NCI-H2029 (cell line): Measurements from ENCODE around the gene FAM3A.

Source experiments
- DNase-seq: peaks from one replicate; lab custom pipeline; 2025; lab: John Stamatoyannopoulos, UW

Gene FAM3A

GRCh38 chrX:154534526-154535322 is 18.7 kb upstream of the FAM3A start:
- DNase-seq: peak; percentile 69

DNA sequence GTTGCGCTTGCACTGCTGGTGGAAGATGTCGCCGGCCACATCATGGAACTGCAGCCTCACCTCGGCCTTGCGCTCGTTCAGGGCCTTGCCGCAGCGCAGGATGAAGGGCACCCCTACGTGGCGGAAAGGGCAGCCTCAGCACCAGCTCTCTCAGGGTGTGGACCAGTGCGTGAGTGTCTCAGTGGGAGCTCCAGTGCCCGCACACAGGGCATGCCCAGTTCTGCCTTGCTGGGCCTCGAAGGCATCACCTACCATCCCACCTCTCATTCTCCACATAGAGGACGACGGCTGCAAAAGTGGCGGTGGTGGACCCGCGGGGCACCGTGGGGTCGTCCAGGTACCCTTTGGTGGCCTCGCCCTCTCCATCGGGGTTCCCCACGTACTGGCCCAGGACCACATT is 16.7 kb upstream of the FAM3A start:
- no peak for DNase-seq

DNA sequence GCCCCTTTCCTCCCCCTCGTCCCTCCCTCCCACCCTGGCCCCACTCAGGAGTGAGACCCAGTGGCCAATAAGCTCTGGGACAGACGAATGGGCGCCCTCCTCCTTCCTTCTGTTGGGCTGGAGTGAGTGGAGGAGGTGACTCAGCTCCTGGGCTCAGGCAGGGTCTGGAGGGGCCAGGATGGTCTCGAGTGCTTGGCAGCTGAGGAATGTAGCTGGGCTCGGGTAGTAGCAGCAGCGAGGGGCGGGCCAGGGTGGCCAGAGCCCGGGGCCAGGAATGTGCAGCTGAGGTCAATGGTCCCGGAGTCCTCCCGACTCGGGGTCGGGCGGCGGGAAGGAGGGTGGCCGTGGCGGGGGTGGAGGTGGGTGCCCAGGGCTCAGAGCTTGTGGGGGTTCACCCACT is 15.6 kb upstream of the FAM3A start:
- DNase-seq: no peak

DNA sequence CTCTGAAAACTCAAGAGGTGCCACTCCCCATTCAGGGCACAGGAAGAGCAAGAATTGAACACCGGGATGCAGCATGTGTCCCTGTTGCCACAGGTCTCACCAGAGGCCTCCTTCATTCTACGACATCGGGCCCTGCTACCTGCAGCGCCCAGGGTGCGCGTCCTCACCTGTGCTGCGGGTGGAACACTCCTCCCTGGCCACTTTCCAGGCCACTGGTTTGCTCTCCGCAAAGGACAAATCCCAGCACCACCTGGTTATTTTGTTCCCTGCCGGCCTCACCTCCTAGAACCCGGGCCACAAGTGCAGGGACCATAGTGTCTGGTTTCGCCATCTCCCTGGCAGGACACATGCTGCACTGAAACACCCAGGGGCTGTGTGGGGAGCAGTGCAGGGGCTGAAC is 14.3 kb upstream of the FAM3A start:
- DNase-seq: no peak

GRCh38 chrX:154529206-154529612 is 13.2 kb upstream of the FAM3A start:
- no peak for DNase-seq

- peak; percentile 74 for DNase-seq
Measured at GRCh38 chrX:154526901-154527675, 11.1 kb upstream of the FAM3A start.

GRCh38 chrX:154525606-154526490 is 9.8 kb upstream of the FAM3A start:
- DNase-seq: no peak

DNA sequence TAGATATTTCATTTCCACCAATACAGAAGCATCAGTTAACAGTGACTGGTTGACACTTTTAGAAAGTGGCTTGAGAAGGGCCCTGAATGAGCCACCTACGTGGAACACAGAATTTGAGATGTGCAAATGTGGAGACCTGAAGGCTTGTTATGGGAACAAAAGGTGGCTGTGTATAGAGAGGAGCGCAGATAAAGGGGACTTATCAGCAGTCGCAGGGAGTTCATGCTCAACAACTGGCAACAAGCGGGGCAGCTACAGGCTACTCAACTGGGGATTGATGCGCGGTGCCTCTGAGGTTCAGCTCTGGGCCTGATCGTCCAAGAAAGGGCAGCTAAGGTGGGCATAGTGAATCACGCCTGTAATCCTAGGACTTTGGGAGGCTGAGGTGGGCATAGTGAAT is 3.4 kb upstream of the FAM3A start:
- no peak for DNase-seq

- no peak for DNase-seq
Measured at GRCh38 chrX:154517101-154517781, 1.2 kb upstream of the FAM3A start.

- no peak for DNase-seq
Measured at GRCh38 chrX:154516656-154517100, 646 bp upstream of the FAM3A start.

GRCh38 chrX:154515090-154515965 is 704 bp downstream of the FAM3A start:
- peak; percentile 76 for DNase-seq

GRCh38 chrX:154513716-154514115 is 2.3 kb downstream of the FAM3A start:
- DNase-seq: no peak

GRCh38 chrX:154512879-154513553 is 3.0 kb downstream of the FAM3A start:
- no peak for DNase-seq

DNA sequence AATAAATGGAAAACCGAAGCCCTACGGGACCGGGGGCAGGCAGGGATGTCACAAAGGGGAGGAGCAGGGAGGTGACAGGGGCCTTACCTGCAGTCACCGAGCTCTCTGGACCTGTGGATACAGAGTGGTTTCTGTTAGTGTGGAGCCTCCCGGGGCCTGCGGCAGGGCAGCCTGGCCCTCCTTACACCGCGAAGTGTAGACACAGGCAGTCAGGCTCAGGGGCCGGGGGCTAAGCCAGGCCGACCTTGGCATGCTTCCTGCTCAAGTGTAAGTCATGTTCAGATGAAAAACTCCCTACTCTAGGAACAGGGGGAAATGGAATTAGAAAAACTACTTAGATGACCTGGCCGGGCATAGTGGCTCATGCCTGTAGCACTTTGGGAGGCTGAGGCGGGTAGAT is 4.3 kb downstream of the FAM3A start:
- no peak for DNase-seq

GRCh38 chrX:154509455-154509854 is 6.6 kb downstream of the FAM3A start:
- no peak for DNase-seq

GRCh38 chrX:154508384-154508745 is 7.7 kb downstream of the FAM3A start:
- no peak for DNase-seq

- no peak for DNase-seq
Measured at GRCh38 chrX:154507673-154508383, 8.2 kb downstream of the FAM3A start.

DNA sequence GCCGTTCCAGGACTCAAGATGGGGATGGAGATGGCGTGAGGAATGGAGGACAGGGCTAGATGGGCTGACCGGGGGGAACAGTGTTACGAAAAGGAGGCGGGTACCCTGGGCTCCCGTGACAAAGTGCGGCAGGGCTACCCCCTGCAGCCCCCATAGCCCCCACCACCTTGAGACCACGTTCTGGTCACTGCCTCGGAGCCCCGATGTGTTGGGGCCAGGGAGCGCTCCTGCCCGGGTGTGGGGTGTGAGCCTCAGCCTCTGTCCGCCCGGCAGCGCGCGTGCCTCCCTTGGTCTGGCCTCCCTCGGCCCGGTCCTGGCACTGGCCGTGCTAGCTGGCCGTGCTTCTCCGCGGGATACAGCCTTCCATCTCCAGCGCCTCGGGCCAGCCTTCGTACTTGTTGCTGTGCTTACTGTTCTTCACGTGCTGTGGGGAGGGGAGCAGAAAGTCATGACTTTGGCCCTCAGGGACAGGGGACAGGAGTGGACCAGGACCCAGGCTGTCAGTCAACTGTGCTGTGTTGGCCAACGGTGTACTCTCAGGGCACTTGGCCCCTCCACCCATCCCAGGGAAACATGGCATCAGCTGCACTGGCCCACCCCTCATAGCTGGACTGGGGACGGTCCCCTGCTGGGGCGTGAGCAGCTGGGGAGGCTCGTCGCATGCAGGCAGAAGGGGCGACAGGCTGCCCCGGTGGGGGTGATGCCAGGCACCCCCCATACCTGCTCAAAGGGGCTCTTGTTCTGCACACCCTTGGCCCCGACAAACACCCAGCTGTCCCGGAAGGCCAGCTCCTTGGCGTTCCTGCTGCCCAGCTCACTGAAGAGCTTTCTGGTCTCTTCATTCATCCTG is 9.3 kb downstream of the FAM3A start:
- DNase-seq: no peak

DNA sequence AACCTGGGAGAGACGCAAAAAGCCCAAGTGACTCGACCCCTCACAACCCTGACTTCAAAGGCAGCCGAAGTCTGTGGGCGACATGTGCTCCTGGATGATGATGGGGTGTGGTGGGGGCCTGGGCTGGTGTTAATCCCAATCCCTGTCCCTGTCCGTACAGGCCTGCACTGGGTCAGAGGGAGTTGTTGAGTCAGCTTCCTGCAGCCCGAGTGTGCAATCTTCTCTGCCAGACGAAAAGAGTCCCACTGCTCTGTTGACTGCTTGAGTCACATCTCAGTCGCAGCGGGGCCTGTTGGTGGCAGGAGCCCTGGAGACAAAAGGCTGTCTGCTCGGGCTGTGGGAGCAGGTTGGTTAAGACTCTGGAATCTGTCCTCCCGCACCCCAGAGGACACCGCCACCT is 10.3 kb downstream of the FAM3A start:
- no peak for DNase-seq
